HEK293T (cell line): ENCODE data around the gene SH2D1B.

Source experiments
- BHLHE40 ChIP-seq: fragments of 450-650 bp; IDR thresholded peaks from 2 replicates; pipeline ENCODE4 v1.6.1; 2016; ENCODE audit warnings: mild to moderate bottlenecking, moderate library complexity, borderline replicate concordance
- CTBP1 ChIP-seq: fragments of 450-650 bp; IDR thresholded peaks from 2 replicates; pipeline ENCODE4 v1.6.1; 2016; ENCODE audit warnings: borderline replicate concordance
- ELF4 ChIP-seq: fragments of 450-650 bp; IDR thresholded peaks from 2 replicates; pipeline ENCODE4 v1.6.1; 2017; ENCODE audit warnings: antibody characterized with exemption
- FOXA1 ChIP-seq: fragments of 450-650 bp; IDR thresholded peaks from 2 replicates; pipeline ENCODE4 v1.6.1; 2016; ENCODE audit warnings: mild to moderate bottlenecking
- FOXK2 ChIP-seq: fragments of 450-650 bp; IDR thresholded peaks from 2 replicates; pipeline ENCODE4 v1.6.1; 2016; ENCODE audit warnings: mild to moderate bottlenecking
- FOXM1 ChIP-seq: fragments of 450-650 bp; IDR thresholded peaks from 2 replicates; pipeline ENCODE4 v1.6.1; 2017; ENCODE audit warnings: mild to moderate bottlenecking, borderline replicate concordance
- HDGF ChIP-seq: fragments of 450-650 bp; IDR thresholded peaks from 2 replicates; pipeline ENCODE4 v1.6.1; 2017; ENCODE audit warnings: antibody characterized with exemption, borderline replicate concordance
- L3MBTL2 ChIP-seq: fragments of 450-650 bp; conservative IDR thresholded peaks from 2 replicates; pipeline ENCODE4 v1.6.1; 2016; ENCODE audit warnings: mild to moderate bottlenecking
- NFRKB ChIP-seq: fragments of 450-650 bp; IDR thresholded peaks from 2 replicates; pipeline ENCODE4 v1.6.1; 2016; ENCODE audit warnings: mild to moderate bottlenecking, moderate library complexity
- SP1 ChIP-seq: fragments of 450-650 bp; IDR thresholded peaks from 2 replicates; pipeline ENCODE4 v1.6.1; 2017
- SUZ12 ChIP-seq: fragments of 450-650 bp; IDR thresholded peaks from 2 replicates; pipeline ENCODE4 v1.6.1; 2016; ENCODE audit warnings: mild to moderate bottlenecking
- TARDBP ChIP-seq: fragments of 450-650 bp; IDR thresholded peaks from 2 replicates; pipeline ENCODE4 v1.6.1; 2016
- ZNF384 ChIP-seq: fragments of 450-650 bp; IDR thresholded peaks from 2 replicates; pipeline ENCODE4 v1.6.1; 2016
- TF ChIP-seq, protein P1 (sequence below): fragments of 450-650 bp; IDR thresholded peaks from 2 replicates; pipeline ENCODE4 v1.6.1; 2016

GRCh38 chr1:162396201-162396906, 15.6 kb downstream of the SH2D1B start:
- TF ChIP-seq ELF4 = no peak
- TF ChIP-seq FOXA1 = no peak
- TF ChIP-seq BHLHE40 = no peak
- TF ChIP-seq ZNF384 = no peak
- no peak for TF ChIP-seq FOXM1
- TF ChIP-seq FOXK2 = no peak
- no peak for TF ChIP-seq SP1
- TF ChIP-seq, protein P1, sequence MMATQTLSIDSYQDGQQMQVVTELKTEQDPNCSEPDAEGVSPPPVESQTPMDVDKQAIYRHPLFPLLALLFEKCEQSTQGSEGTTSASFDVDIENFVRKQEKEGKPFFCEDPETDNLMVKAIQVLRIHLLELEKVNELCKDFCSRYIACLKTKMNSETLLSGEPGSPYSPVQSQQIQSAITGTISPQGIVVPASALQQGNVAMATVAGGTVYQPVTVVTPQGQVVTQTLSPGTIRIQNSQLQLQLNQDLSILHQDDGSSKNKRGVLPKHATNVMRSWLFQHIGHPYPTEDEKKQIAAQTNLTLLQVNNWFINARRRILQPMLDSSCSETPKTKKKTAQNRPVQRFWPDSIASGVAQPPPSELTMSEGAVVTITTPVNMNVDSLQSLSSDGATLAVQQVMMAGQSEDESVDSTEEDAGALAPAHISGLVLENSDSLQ = no peak
- TF ChIP-seq CTBP1 = no peak
- no peak for TF ChIP-seq SUZ12
- TF ChIP-seq HDGF = no peak
- no peak for TF ChIP-seq L3MBTL2
- no peak for TF ChIP-seq NFRKB
- TF ChIP-seq TARDBP = no peak
